Measurements from ENCODE around the gene ISM1. TPM values are rescaled to one million over a fixed set of nuclear protein-coding genes. Genes with fewer than 3 reads are reported as not detected.

The ISM1 gene
- total RNA-seq, 2 donors from 2014 or later = 0.24 to 1.1 TPM

DNA sequence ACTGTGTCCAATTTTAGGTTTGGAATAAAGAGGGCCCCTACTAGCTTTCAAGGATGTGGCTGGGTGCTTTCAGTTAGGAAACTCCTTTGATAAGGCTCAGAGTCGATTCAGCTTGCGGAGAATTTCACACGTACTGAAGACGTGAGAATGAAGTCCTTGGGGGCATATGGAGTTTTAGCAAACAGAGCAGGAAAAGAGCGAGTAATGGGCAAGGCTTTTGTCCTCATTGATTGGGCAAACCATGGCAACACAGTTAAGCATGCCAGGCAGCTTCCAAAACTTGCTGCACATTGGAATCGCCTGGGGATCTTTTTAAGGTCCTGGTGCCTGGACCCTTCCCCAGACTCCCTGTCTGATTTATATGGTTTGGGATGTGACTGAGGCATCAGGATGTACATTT lies 29.2 kb downstream of the ISM1 start:
- TF ChIP-seq CTCF (conservative IDR thresholded peaks at IDR 0.05) = no peak
- peaks cover 2% of the 10 kb centered on the region for H3K4me1 ChIP-seq (ENCODE audit: control insufficient read depth, insufficient read depth, low read length)
- no peaks in the 10 kb centered on the region for H3K27me3 ChIP-seq (ENCODE audit: control insufficient read depth, insufficient read depth, low read length, poor library complexity, severe bottlenecking)
- Mint-ChIP-seq H3K36me3 (ENCODE audit: low read depth) (no peaks in the 10 kb centered on the region), H3K4me1 (peaks cover 19% of the 10 kb centered on the region), H3K27ac (no peak overlapping the region), H3K27me3 (ENCODE audit: insufficient read depth) (peaks cover 2% of the 10 kb centered on the region), H3K4me3 (no peak overlapping the region), H3K9me3 (no peaks in the 10 kb centered on the region)
- H3K9me3 ChIP-seq (ENCODE audit: control insufficient read depth, low read length) = peaks cover 8% of the 10 kb centered on the region
- H3K36me3 ChIP-seq (ENCODE audit: control insufficient read depth, insufficient read depth, low read length) = no peaks in the 10 kb centered on the region
- peak; percentile 62 for DNase-seq
- H3K27ac ChIP-seq (ENCODE audit: low read depth, low read length) = no peak overlapping the region
- 64 to 72% methylated on average over 3 to 6 of the region's 6 CpGs for WGBS, 2 experiments (ENCODE audit: insufficient coverage in 1 of 2, insufficient read length in 1 of 2)
- no peak overlapping the region for H3K9ac ChIP-seq (ENCODE audit: extremely low read depth, low read length, poor library complexity, severe bottlenecking)
- no peak overlapping the region for H3K4me3 ChIP-seq (ENCODE audit: low read length)

GRCh38 chr20:13251106-13251903 lies 30.2 kb downstream of the ISM1 start:
- Mint-ChIP-seq H3K36me3 (ENCODE audit: low read depth) (no peaks in the 10 kb centered on the region), H3K4me3 (no peak overlapping the region), H3K9me3 (no peaks in the 10 kb centered on the region), H3K4me1 (peaks cover 19% of the 10 kb centered on the region), H3K27ac (no peak overlapping the region), H3K27me3 (ENCODE audit: insufficient read depth) (peaks cover 6% of the 10 kb centered on the region)
- H3K4me1 ChIP-seq (ENCODE audit: control insufficient read depth, insufficient read depth, low read length) = peaks cover 2% of the 10 kb centered on the region
- H3K9ac ChIP-seq (ENCODE audit: extremely low read depth, low read length, poor library complexity, severe bottlenecking) = no peak overlapping the region
- H3K4me3 ChIP-seq (ENCODE audit: low read length) = no peak overlapping the region
- TF ChIP-seq CTCF (conservative IDR thresholded peaks at IDR 0.05) = no peak
- no peaks in the 10 kb centered on the region for H3K36me3 ChIP-seq (ENCODE audit: control insufficient read depth, insufficient read depth, low read length)
- 93% methylated on average over 7 of the region's 8 CpGs for WGBS, 2 experiments (ENCODE audit: insufficient coverage in 1 of 2, insufficient read length in 1 of 2)
- DNase-seq = no peak
- no peaks in the 10 kb centered on the region for H3K27me3 ChIP-seq (ENCODE audit: control insufficient read depth, insufficient read depth, low read length, poor library complexity, severe bottlenecking)
- H3K9me3 ChIP-seq (ENCODE audit: control insufficient read depth, low read length) = peaks cover 8% of the 10 kb centered on the region
- no peak overlapping the region for H3K27ac ChIP-seq (ENCODE audit: low read depth, low read length)

GRCh38 chr20:13251904-13252297 lies 30.8 kb downstream of the ISM1 start:
- TF ChIP-seq CTCF (conservative IDR thresholded peaks at IDR 0.05) = no peak
- DNase-seq = no peak
- Histone ChIP-seq H3K27ac (ENCODE audit: low read depth, low read length) (no peak overlapping the region), H3K4me3 (ENCODE audit: low read length) (no peak overlapping the region), H3K36me3 (ENCODE audit: control insufficient read depth, insufficient read depth, low read length) (no peaks in the 10 kb centered on the region), H3K9ac (ENCODE audit: extremely low read depth, low read length, poor library complexity, severe bottlenecking) (no peak overlapping the region), H3K27me3 (ENCODE audit: control insufficient read depth, insufficient read depth, low read length, poor library complexity, severe bottlenecking) (no peaks in the 10 kb centered on the region), H3K9me3 (ENCODE audit: control insufficient read depth, low read length) (peaks cover 8% of the 10 kb centered on the region), H3K4me1 (ENCODE audit: control insufficient read depth, insufficient read depth, low read length) (peaks cover 2% of the 10 kb centered on the region)
- Mint-ChIP-seq H3K27ac (no peak overlapping the region), H3K9me3 (no peaks in the 10 kb centered on the region), H3K4me3 (no peak overlapping the region), H3K4me1 (peaks cover 19% of the 10 kb centered on the region), H3K36me3 (ENCODE audit: low read depth) (no peaks in the 10 kb centered on the region), H3K27me3 (ENCODE audit: insufficient read depth) (peaks cover 6% of the 10 kb centered on the region)
- WGBS, 2 experiments (ENCODE audit: insufficient coverage in 1 of 2, insufficient read length in 1 of 2) = 83 to 93% methylated on average over 1 to 2 of the region's 2 CpGs
